ENCODE measurements around the gene TUT7.

TUT7 gene

GRCh38 chr9:86287013-86287412 lies 67.2 kb downstream of the TUT7 start:
- DNase-seq (ENCODE audit: insufficient read length, low spot score) (no peak), FAIRE-seq (no peak)

GRCh38 chr9:86286278-86286677 lies 67.9 kb downstream of the TUT7 start:
- no peak for TF ChIP-seq POLR2A (IDR thresholded peaks at IDR 0.05; ENCODE audit: low read depth, low read length)
- FAIRE-seq (no peak), DNase-seq (ENCODE audit: insufficient read length, low spot score) (no peak)

More at GRCh38 chr9:86287013-86287412, 67.2 kb downstream of the TUT7 start:
- TF ChIP-seq POLR2AphosphoS5 (IDR thresholded peaks at IDR 0.05; ENCODE audit: low read depth, low read length) (no peak), SPI1 (IDR thresholded peaks at IDR 0.05; ENCODE audit: low read depth, low read length) (no peak), PAX5 (IDR thresholded peaks at IDR 0.05; ENCODE audit: insufficient read depth, low read length, severe bottlenecking) (no peak), TAF1 (IDR thresholded peaks at IDR 0.05; ENCODE audit: low read depth, low read length) (no peak), POU2F2 (IDR thresholded peaks at IDR 0.05; ENCODE audit: low read depth, low read length) (no peak), POLR2A (IDR thresholded peaks at IDR 0.05; ENCODE audit: low read depth, low read length) (no peak)

- TF ChIP-seq TAF1 (IDR thresholded peaks at IDR 0.05; ENCODE audit: low read depth, low read length) (no peak), POLR2AphosphoS5 (IDR thresholded peaks at IDR 0.05; ENCODE audit: low read depth, low read length) (no peak), POLR2A (IDR thresholded peaks at IDR 0.05; ENCODE audit: low read depth, low read length) (no peak), PAX5 (IDR thresholded peaks at IDR 0.05; ENCODE audit: insufficient read depth, low read length, severe bottlenecking) (no peak), SPI1 (IDR thresholded peaks at IDR 0.05; ENCODE audit: low read depth, low read length) (no peak), POU2F2 (IDR thresholded peaks at IDR 0.05; ENCODE audit: low read depth, low read length) (no peak)
- DNase-seq (ENCODE audit: insufficient read length, low spot score) (no peak), FAIRE-seq (no peak)
Measured at GRCh38 chr9:86285261-86285660, 68.9 kb downstream of the TUT7 start.

GRCh38 chr9:86282979-86283535 lies 71.2 kb downstream of the TUT7 start:
- peak; percentile 5 for DNase-seq (ENCODE audit: insufficient read length, low spot score)
- no peak for FAIRE-seq
- TF ChIP-seq SPI1 (IDR thresholded peaks at IDR 0.05; ENCODE audit: low read depth, low read length) (no peak), POLR2A (IDR thresholded peaks at IDR 0.05; ENCODE audit: low read depth, low read length) (no peak), POLR2AphosphoS5 (IDR thresholded peaks at IDR 0.05; ENCODE audit: low read depth, low read length) (no peak), TAF1 (IDR thresholded peaks at IDR 0.05; ENCODE audit: low read depth, low read length) (no peak), POU2F2 (IDR thresholded peaks at IDR 0.05; ENCODE audit: low read depth, low read length) (no peak), PAX5 (IDR thresholded peaks at IDR 0.05; ENCODE audit: insufficient read depth, low read length, severe bottlenecking) (no peak)

- peak; percentile 78 for DNase-seq (ENCODE audit: insufficient read length, low spot score)
- TF ChIP-seq POLR2AphosphoS5 (IDR thresholded peaks at IDR 0.05; ENCODE audit: low read depth, low read length): no peak
- TF ChIP-seq SPI1 (IDR thresholded peaks at IDR 0.05; ENCODE audit: low read depth, low read length): no peak
- peak; percentile 48; the same call in 1 of the 2 replicates for TF ChIP-seq POU2F2 (IDR thresholded peaks at IDR 0.05; ENCODE audit: low read depth, low read length)
- peak; percentile 84 for TF ChIP-seq TAF1 (IDR thresholded peaks at IDR 0.05; ENCODE audit: low read depth, low read length)
- TF ChIP-seq PAX5 (IDR thresholded peaks at IDR 0.05; ENCODE audit: insufficient read depth, low read length, severe bottlenecking): no peak
- TF ChIP-seq POLR2A (IDR thresholded peaks at IDR 0.05; ENCODE audit: low read depth, low read length): peak; percentile 70; the same call in 1 of the 2 replicates
- FAIRE-seq: peak; percentile 91
Measured at GRCh38 chr9:86282077-86282978, 71.9 kb downstream of the TUT7 start, which contains the start of gene ISCA1. Gene ISCA1, minus strand, starts transcription at chr9:86282538. Its CDS starts 80 bp downstream, at chr9:86282458.

- DNase-seq (ENCODE audit: insufficient read length, low spot score) (no peak), FAIRE-seq (no peak)
- TF ChIP-seq SPI1 (IDR thresholded peaks at IDR 0.05; ENCODE audit: low read depth, low read length) (no peak), POLR2AphosphoS5 (IDR thresholded peaks at IDR 0.05; ENCODE audit: low read depth, low read length) (no peak), PAX5 (IDR thresholded peaks at IDR 0.05; ENCODE audit: insufficient read depth, low read length, severe bottlenecking) (no peak)
Measured at GRCh38 chr9:86281593-86282076, 72.6 kb downstream of the TUT7 start.

- DNase-seq (ENCODE audit: insufficient read length, low spot score) (no peak), FAIRE-seq (no peak)
- no peak for TF ChIP-seq POU2F2 (IDR thresholded peaks at IDR 0.05; ENCODE audit: low read depth, low read length)
- TF ChIP-seq TAF1 (IDR thresholded peaks at IDR 0.05; ENCODE audit: low read depth, low read length): no peak
- TF ChIP-seq POLR2AphosphoS5 (IDR thresholded peaks at IDR 0.05; ENCODE audit: low read depth, low read length): no peak
- no peak for TF ChIP-seq SPI1 (IDR thresholded peaks at IDR 0.05; ENCODE audit: low read depth, low read length)
- no peak for TF ChIP-seq PAX5 (IDR thresholded peaks at IDR 0.05; ENCODE audit: insufficient read depth, low read length, severe bottlenecking)
- TF ChIP-seq POLR2A (IDR thresholded peaks at IDR 0.05; ENCODE audit: low read depth, low read length): no peak
Measured at GRCh38 chr9:86280580-86280979, 73.6 kb downstream of the TUT7 start.

- no peak for DNase-seq (ENCODE audit: insufficient read length, low spot score)
- FAIRE-seq: no peak
- no peak for TF ChIP-seq POLR2AphosphoS5 (IDR thresholded peaks at IDR 0.05; ENCODE audit: low read depth, low read length)
- no peak for TF ChIP-seq PAX5 (IDR thresholded peaks at IDR 0.05; ENCODE audit: insufficient read depth, low read length, severe bottlenecking)
- no peak for TF ChIP-seq SPI1 (IDR thresholded peaks at IDR 0.05; ENCODE audit: low read depth, low read length)
- TF ChIP-seq TAF1 (IDR thresholded peaks at IDR 0.05; ENCODE audit: low read depth, low read length): no peak
- no peak for TF ChIP-seq POLR2A (IDR thresholded peaks at IDR 0.05; ENCODE audit: low read depth, low read length)
- TF ChIP-seq POU2F2 (IDR thresholded peaks at IDR 0.05; ENCODE audit: low read depth, low read length): no peak
Measured at GRCh38 chr9:86279839-86280238, 74.4 kb downstream of the TUT7 start.

- no peak for FAIRE-seq
- no peak for TF ChIP-seq PAX5 (IDR thresholded peaks at IDR 0.05; ENCODE audit: insufficient read depth, low read length, severe bottlenecking)
- no peak for TF ChIP-seq SPI1 (IDR thresholded peaks at IDR 0.05; ENCODE audit: low read depth, low read length)
- no peak for TF ChIP-seq POU2F2 (IDR thresholded peaks at IDR 0.05; ENCODE audit: low read depth, low read length)
- no peak for TF ChIP-seq POLR2AphosphoS5 (IDR thresholded peaks at IDR 0.05; ENCODE audit: low read depth, low read length)
- no peak for TF ChIP-seq POLR2A (IDR thresholded peaks at IDR 0.05; ENCODE audit: low read depth, low read length)
- no peak for TF ChIP-seq TAF1 (IDR thresholded peaks at IDR 0.05; ENCODE audit: low read depth, low read length)
- no peak for DNase-seq (ENCODE audit: insufficient read length, low spot score)
Measured at GRCh38 chr9:86277072-86277471, 77.1 kb downstream of the TUT7 start.
